Gastroesophageal sphincter (tissue), 4 donors: ENCODE data around the gene SND1. TPM values are rescaled to one million over a fixed set of nuclear protein-coding genes. Genes with fewer than 3 reads are reported as not detected.

Experiments
- ATAC-seq: fragments of 150-250 bp; one replicate; pipeline ENCODE4 v1.9.1; 2016; ENCODE audit warnings: mild to moderate bottlenecking, moderate library complexity
- H3K27ac ChIP-seq, 4 donors: fragments of 200-600 bp; sonication (generic) in 3 of 4; 1 replicate in 3 of 4; 2 replicates in 1 of 4; pipeline ENCODE4 v1.5.1; 2016 to 2019
- H3K27me3 ChIP-seq: fragments of 200-600 bp; sonication (generic); one replicate; pipeline ENCODE4 v1.5.1; 2019
- H3K36me3 ChIP-seq, 2 donors: fragments of 200-600 bp; sonication (generic); one replicate each; pipeline ENCODE4 v1.5.1; 2019; ENCODE audit warnings: control low read depth in 1 of 2
- H3K4me1 ChIP-seq, 3 donors: fragments of 200-600 bp; sonication (generic); 1 replicate in 2 of 3; 2 replicates in 1 of 3; pipeline ENCODE4 v1.5.1; 2016 to 2019; ENCODE audit warnings: control low read depth in 2 of 3
- H3K4me3 ChIP-seq, 2 donors: fragments of 200-600 bp; sonication (generic); one replicate each; pipeline ENCODE4 v1.5.1; 2019; ENCODE audit warnings: mild to moderate bottlenecking in 1 of 2, moderate library complexity in 1 of 2
- H3K9me3 ChIP-seq, 3 donors: fragments of 200-600 bp; sonication (generic); one replicate each; pipeline ENCODE4 v1.5.1; 2017 to 2019; ENCODE audit warnings: control low read depth in 2 of 3
- CTCF ChIP-seq, 4 experiments: fragments of 200-600 bp in 2 of 4; fragments of 450-650 bp in 2 of 4; sonication (generic) in 1 of 4; IDR thresholded peaks; one replicate each; pipeline ENCODE4 v1.5.1; 2017 to 2019; ENCODE audit warnings: antibody characterized with exemption in 4 of 4, mild to moderate bottlenecking in 2 of 4, moderate library complexity in 2 of 4
- EP300 ChIP-seq: sonication (generic); formaldehyde crosslinking; IDR thresholded peaks from one replicate; pipeline ENCODE4 v1.6.1; 2017; ENCODE audit warnings: antibody characterized with exemption, mild to moderate bottlenecking
- POLR2A ChIP-seq, 2 donors: fragments of 450-650 bp; IDR thresholded peaks; one replicate each; pipeline ENCODE4 v1.6.1; 2017; ENCODE audit warnings: antibody characterized with exemption in 2 of 2, mild to moderate bottlenecking in 2 of 2, moderate library complexity in 1 of 2
- POLR2AphosphoS5 ChIP-seq: sonication (generic); formaldehyde crosslinking; IDR thresholded peaks from one replicate; pipeline ENCODE4 v1.6.1; 2017; ENCODE audit warnings: antibody characterized with exemption
- WGBS, 2 donors: methylation state at CpG; one replicate each; pipeline ENCODE4 v1.1.5; 2018; ENCODE audit warnings: low coverage in 1 of 2; 5-methylcytosine and 5-hydroxymethylcytosine counted together
- total RNA-seq, 4 donors: library from RNA; depleted of rRNA; stranded (reverse); fragments of >200 nt; gene quantifications; one replicate each; pipeline ENCODE4 v1.1.0, GENCODE V29; 2016

SND1 gene
- total RNA-seq, 4 donors from 2014 or later = 97.1 to 119 (median 103) TPM

GRCh38 chr7:127912901-127913300, 260.9 kb downstream of the SND1 start:
- ATAC-seq = no peak
- Histone ChIP-seq H3K4me3 (no peak overlapping the region), H3K36me3 (no peaks in the 10 kb centered on the region), H3K4me1 (peaks cover 0 to 11% (median 0%) of the 10 kb centered on the region in 3 donors), H3K27me3 (no peaks in the 10 kb centered on the region), H3K27ac (no peak overlapping the region), H3K9me3 (no peaks in the 10 kb centered on the region)
- 57 to 80% methylated on average over 2 of the region's 2 CpGs for WGBS, 2 donors
- TF ChIP-seq EP300 (no peak), POLR2A (IDR thresholded peaks at IDR 0.05) (no peak), CTCF (IDR thresholded peaks at IDR 0.05) (no peak), POLR2AphosphoS5 (no peak)

DNA sequence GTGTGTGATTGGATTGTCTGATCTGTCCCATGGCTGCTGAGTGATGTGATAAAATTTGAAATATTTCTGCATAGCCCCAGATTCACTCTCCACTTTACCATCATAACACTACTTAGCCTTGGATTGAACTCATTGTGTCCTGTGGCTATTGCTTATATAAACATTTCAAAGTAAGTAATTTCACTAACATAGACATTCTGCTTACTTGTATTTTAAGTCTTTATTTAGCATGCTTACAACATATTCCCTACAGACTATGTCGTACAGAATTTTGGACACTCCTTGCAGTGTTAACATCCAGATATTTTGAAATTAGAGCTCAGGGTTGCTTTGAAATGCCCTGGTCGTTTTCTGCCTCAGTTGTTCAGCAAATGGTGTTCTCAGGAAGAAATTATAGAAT, 261.7 kb downstream of the SND1 start:
- H3K27ac ChIP-seq = no peak overlapping the region
- H3K4me1 ChIP-seq = peaks cover 0 to 11% (median 0%) of the 10 kb centered on the region in 3 donors
- WGBS, 2 donors = 16 to 27% methylated on average over 2 of the region's 2 CpGs
- H3K9me3 ChIP-seq = no peaks in the 10 kb centered on the region
- ATAC-seq = no peak
- TF ChIP-seq POLR2AphosphoS5 (no peak), POLR2A (IDR thresholded peaks at IDR 0.05) (no peak), CTCF (IDR thresholded peaks at IDR 0.05) (no peak), EP300 (no peak)
- H3K27me3 ChIP-seq = no peaks in the 10 kb centered on the region
- H3K36me3 ChIP-seq = no peaks in the 10 kb centered on the region
- H3K4me3 ChIP-seq = no peak overlapping the region

DNA sequence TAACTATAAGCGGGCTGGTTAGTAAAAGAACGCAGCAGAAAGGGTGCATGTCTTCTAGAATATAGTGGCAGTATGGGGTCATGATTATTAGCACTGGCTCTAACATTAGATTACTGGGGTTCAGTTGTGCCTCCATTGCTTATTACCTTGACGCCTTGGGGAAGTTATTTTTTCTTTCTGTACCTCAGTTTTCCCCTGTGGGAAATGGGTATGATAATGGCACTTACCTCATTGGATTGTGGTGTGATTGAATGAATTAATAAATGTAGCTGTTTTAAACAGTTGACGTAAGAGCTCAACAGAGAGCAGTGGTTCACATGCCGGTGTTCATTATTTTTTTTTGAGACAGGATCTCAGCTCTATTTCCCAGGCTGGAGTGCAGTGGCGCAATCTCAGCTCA, 262.7 kb downstream of the SND1 start:
- whole genome bisulfite sequencing, 2 donors = 93 to 100% methylated on average over 2 to 6 of the region's 6 CpGs
- H3K9me3 ChIP-seq = no peaks in the 10 kb centered on the region
- H3K27ac ChIP-seq = no peak overlapping the region
- peaks cover 0 to 11% (median 0%) of the 10 kb centered on the region in 3 donors for H3K4me1 ChIP-seq
- TF ChIP-seq POLR2AphosphoS5 (no peak), CTCF (IDR thresholded peaks at IDR 0.05) (no peak), POLR2A (IDR thresholded peaks at IDR 0.05) (no peak), EP300 (no peak)
- no peak for ATAC-seq
- no peaks in the 10 kb centered on the region for H3K36me3 ChIP-seq
- no peak overlapping the region for H3K4me3 ChIP-seq
- H3K27me3 ChIP-seq = no peaks in the 10 kb centered on the region

DNA sequence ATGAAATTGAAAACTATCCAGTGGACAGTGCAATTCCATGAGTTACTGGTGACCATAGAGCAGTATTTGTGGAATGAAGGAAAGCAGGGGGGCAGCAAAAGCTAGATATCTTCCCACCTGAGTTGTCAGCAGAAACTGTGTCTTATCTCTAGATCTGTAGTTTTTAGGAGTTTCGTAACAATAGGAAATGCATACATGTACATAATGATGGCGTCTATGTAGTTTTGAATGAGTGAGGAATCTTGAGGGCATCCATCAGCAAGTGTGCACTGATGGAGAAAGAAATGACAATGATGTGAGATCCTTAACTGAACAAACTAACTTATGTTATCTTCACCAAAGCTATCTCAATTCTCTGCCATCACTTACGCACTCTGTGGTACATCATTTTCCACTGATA, 264.7 kb downstream of the SND1 start:
- Histone ChIP-seq H3K27me3 (no peaks in the 10 kb centered on the region), H3K36me3 (no peaks in the 10 kb centered on the region), H3K4me3 (no peak overlapping the region), H3K9me3 (no peaks in the 10 kb centered on the region), H3K4me1 (peaks cover 0 to 11% (median 0%) of the 10 kb centered on the region in 3 donors), H3K27ac (no peak overlapping the region)
- ATAC-seq = no peak
- TF ChIP-seq EP300 = no peak
- 92 to 97% methylated on average over 3 of the region's 3 CpGs for WGBS, 2 donors

DNA sequence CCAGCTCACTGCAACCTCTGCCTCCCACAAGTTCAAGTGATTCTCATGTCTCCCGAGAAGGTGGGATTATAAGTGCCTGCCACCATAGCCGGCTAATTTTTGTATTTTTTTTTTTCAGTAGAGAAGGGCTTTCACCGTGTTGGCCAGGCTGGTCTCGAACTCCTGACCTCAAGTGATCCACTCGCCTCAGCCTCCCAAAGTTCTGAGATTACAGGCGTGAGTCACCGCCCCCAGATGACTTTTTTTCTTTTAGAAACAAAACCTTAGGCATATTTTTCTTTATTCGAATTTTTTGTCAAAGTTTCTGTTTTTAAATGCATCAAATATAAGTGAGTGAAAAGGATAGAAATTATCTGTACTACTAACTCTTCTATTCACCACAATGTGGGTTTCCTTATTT, 266.1 kb downstream of the SND1 start:
- Histone ChIP-seq H3K36me3 (no peaks in the 10 kb centered on the region), H3K27me3 (no peaks in the 10 kb centered on the region), H3K9me3 (no peaks in the 10 kb centered on the region), H3K4me3 (no peak overlapping the region), H3K4me1 (peaks cover 0 to 11% (median 0%) of the 10 kb centered on the region in 3 donors), H3K27ac (no peak overlapping the region)
- no peak for TF ChIP-seq POLR2AphosphoS5
- TF ChIP-seq EP300 = no peak
- TF ChIP-seq CTCF (IDR thresholded peaks at IDR 0.05) = no peak
- no peak for TF ChIP-seq POLR2A (IDR thresholded peaks at IDR 0.05)
- WGBS, 2 donors = 83 to 94% methylated on average over 5 to 8 of the region's 8 CpGs
- no peak for ATAC-seq
